Retinal pigment epithelial cell (primary cell): ENCODE measurements around the gene ST6GAL1.
A peak's percentile ranks its signal among the peaks of the same experiment; 100 is the strongest.

Experiments
- DNase-seq: peaks from one replicate; pipeline ENCODE4 v3.0.0-alpha.2; 2010; ENCODE audit warnings: low read depth
- H3K4me3 ChIP-seq: 2 replicates; pipeline ENCODE4 v1.5.1; 2011; ENCODE audit warnings: mild to moderate bottlenecking, low read length, control low read depth, moderate library complexity
- TF ChIP-seq, protein P1 (sequence below): conservative IDR thresholded peaks from 2 replicates; pipeline ENCODE4 v1.5.1; 2011; ENCODE audit warnings: low read depth, low read length, control low read depth, inconsistent platforms

Gene ST6GAL1

DNA sequence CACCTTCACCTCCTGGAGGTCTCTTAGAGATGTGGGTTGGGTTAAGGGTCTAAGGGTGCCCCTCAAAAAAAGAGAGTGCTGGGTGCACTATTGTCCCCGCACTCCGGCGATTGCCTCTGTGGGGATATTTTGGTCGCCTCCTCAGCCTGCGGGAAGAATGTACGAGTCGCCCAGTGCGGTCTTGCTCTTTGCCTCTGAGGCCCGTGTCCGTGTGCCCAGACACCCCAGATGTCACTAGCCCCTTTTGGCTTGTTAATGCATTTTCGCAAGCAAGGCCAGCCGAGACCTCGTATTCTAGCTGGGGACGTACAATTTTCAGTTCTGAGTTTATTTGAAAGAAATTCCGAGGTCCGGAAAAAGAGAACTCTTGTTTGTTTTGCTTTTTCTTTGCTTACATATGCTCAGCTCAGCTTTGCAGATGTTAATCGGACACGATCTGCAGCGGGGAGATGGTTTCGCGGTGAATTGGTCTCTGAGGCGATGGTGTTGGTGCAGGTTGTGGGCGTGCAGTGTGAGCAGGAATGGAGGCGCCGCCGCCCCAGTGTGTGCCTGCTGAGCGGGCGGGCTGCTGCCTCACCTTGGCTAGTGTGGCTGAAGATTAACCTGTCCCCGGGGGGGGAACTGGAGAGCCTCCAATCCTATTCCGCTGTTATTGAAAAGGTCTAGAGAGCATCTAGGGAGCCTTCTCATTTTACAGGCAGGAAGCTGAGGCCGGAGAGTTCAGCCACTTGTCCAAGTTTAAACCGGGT, 1.4 kb downstream of the ST6GAL1 start:
- TF ChIP-seq, protein P1, sequence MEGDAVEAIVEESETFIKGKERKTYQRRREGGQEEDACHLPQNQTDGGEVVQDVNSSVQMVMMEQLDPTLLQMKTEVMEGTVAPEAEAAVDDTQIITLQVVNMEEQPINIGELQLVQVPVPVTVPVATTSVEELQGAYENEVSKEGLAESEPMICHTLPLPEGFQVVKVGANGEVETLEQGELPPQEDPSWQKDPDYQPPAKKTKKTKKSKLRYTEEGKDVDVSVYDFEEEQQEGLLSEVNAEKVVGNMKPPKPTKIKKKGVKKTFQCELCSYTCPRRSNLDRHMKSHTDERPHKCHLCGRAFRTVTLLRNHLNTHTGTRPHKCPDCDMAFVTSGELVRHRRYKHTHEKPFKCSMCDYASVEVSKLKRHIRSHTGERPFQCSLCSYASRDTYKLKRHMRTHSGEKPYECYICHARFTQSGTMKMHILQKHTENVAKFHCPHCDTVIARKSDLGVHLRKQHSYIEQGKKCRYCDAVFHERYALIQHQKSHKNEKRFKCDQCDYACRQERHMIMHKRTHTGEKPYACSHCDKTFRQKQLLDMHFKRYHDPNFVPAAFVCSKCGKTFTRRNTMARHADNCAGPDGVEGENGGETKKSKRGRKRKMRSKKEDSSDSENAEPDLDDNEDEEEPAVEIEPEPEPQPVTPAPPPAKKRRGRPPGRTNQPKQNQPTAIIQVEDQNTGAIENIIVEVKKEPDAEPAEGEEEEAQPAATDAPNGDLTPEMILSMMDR, result no peak
- peak overlapping the region; percentile 86 for H3K4me3 ChIP-seq
- DNase-seq, result no peak

DNA sequence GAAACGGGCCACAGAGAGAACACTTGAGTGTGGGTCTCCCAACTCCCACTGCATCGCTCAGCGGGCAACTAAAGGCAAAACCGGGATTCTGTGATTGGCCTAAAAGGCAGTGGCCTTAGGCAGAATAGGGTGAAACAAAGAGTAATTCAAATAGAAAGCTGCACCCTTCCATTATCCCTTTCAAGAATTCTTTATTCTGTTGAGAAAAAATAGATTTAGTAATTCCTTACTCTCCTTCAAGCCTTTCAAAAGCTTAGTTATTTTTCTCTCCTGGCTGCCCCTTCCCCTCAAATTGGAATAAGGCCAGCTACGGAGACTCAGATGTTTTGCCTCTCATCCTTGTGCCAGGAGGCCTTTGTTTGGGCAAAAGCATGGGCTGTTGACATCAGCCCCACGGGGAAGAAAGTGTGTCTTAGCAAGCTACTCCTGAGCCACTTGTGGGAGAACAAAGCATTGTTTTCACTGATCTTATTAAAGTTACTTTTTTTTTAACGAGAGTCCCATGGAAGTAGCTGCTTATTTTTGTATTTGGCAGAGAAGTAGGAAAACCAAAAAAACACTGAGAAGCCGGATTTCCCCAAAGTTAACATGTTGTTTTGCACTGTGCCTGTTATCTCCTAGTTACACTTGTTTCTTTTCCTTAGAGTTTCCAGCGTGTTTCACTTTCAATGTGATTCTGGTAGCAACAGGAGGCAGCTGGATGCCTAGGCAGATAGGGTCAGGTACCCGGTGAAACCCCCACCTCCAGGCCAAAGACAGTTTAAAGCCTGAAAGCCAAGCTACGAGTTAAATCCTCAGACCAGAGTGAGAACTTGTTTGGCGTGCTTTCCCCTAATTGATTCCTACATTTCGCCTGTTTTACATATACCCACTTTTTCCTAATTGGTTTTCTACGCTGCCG, 2.2 kb downstream of the ST6GAL1 start:
- TF ChIP-seq, protein P1, result no peak
- peak overlapping the region; percentile 86 for H3K4me3 ChIP-seq
- no peak for DNase-seq

DNA sequence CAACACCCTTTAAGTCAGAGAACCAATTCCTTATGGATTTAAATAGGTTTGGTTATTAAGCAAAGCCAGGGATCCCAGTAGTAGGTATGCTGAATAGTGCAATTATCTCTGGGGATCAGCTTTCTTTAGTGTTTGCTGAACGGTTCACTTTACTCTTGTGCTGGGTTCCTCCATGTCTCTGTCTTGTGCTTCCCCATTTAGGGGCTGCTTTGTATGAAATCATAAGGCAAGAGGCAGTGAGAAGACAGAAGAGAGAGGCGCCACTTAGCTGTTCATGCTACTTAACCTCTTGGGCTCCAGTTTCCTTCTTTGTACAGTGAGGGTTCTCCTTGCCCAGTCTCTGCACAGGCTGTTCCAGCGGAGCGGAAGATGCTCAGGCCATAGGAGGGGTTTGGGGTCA, 3.5 kb downstream of the ST6GAL1 start:
- no peak overlapping the region for H3K4me3 ChIP-seq
- DNase-seq, result no peak
- TF ChIP-seq, protein P1, result no peak

DNA sequence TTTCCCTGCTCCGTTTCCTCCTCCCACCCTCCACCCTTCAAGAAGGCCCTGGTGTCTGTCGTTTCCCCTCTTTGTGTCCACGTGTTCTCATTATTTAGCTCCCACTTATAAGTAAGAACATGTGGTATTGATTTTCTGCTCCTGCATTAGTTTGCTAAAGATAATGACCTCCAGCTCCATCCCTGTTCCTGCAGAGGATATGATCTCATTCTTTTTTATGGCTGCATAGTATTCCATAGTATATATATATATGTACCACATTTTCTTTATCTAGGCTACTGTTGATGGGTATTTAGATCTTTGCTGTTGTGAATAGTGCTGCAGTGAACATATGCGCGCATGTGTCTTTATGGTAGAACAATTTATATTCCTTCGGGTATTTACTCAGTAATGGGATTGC, 4.8 kb downstream of the ST6GAL1 start:
- TF ChIP-seq, protein P1, result no peak
- H3K4me3 ChIP-seq, result no peak overlapping the region
- DNase-seq, result no peak

DNA sequence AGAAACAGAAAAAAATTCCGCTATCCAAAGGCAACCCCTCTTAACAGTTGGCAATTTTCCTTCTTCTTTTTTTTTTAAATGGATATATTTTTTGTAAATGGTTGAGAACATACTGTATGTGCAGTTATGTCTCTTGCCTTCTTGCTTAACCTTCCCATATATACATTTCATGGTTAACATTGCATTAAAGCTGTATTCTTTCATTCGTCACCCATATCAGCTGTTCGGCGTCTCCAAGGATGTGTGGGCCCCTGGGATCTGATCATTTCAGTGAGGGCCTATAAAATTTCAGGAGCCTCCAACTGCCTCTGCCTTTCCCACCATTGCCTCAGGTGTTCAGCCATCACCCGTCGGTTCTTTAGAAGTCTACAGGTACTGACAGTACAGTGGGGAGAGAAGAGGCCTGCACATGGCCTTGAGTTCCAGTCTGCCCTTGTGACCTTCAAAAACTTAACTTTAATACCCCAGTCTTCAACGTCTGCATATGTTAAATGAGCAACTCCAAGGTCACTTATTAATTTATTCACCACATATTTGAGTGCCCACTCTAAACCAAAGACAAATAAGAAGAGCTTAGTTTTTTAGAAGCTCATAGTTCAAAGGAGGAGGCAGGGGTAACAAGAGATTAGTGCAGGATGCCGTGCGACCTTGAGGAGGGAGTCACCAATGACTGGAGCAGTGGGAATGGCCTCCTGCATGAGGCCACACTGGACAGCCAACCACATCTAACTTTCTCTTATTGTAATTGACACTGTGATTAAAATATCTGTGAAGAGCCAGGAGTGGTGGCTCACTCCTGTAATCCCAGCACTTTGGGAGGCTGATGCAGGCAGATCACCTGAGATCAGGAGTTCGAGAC, 6.9 kb downstream of the ST6GAL1 start:
- no peak for DNase-seq
- TF ChIP-seq, protein P1, result no peak
- H3K4me3 ChIP-seq, result no peak overlapping the region

DNA sequence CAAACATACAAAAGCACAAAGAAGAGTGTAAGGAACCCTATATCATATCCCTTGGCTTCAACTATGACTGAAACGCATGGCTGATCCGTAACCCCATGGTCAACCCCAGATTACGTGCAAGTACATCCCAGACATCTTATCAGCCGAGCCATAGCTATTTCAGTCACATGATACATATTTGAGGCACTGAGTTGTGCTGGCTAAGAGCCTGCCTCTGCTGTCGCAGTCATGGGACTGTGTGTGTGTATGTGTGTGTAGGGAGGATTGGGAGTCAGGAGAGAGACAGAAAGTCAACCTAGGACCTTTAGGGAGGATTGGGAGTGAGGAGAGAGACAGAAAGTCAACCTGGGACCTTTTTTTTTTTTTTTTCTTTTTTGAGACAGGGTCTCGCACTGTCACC, 8.4 kb downstream of the ST6GAL1 start:
- TF ChIP-seq, protein P1, result no peak
- H3K4me3 ChIP-seq, result no peak overlapping the region
- DNase-seq, result peak; percentile 96
